NCI-H1694 treated with DMSO at 0.1 percent for 48 hours (cell line): ENCODE measurements around the gene BRF1.
A peak's percentile ranks its signal among the peaks of the same experiment; 100 is the strongest.
"Not testable (repeated sequence)": the region's sequence is repeated elsewhere in the genome, so short reads cannot be mapped to it uniquely, and the experiment has no call there.

Experiments used
- DNase-seq: peaks from one replicate; lab custom pipeline; 2025; lab: John Stamatoyannopoulos, UW

The BRF1 gene

DNA sequence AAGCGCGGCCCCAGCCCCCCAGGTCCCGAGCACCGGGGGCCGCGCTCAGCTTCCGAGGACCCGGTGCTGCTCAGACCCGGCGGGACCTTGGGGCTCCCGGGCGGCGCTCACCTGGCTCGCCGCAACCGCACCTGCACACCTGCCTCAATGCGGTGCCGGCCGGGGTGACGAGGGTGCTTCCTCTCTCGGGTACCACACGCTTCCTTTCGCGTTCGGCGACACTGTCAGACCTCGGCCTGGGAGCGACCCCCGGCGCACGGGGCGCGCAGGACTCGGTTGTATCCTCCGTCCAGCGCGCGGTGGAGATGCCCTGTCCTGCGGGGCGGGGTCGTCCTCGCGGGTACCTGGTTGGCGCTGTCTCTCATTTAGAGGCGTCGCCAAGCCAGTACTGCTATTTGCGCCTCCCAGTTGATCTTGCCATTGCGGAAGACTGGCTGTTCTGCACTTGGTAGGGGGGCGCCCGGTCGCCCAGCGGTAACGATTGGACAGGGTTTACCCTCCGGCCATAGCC is 14.5 kb upstream of the BRF1 start:
- peak; percentile 32 for DNase-seq

- DNase-seq = peak; percentile 88
Measured at GRCh38 chr14:105314287-105315200, 13.7 kb upstream of the BRF1 start, which contains the start of gene PACS2. Gene PACS2 (plus strand): TSS chr14:105314748. CDS start chr14:105314919, 171 bp downstream.

- peak; percentile 67 for DNase-seq
Measured at GRCh38 chr14:105313381-105314286, 12.8 kb upstream of the BRF1 start.

GRCh38 chr14:105312973-105313372 is 12.2 kb upstream of the BRF1 start:
- DNase-seq = no peak

DNA sequence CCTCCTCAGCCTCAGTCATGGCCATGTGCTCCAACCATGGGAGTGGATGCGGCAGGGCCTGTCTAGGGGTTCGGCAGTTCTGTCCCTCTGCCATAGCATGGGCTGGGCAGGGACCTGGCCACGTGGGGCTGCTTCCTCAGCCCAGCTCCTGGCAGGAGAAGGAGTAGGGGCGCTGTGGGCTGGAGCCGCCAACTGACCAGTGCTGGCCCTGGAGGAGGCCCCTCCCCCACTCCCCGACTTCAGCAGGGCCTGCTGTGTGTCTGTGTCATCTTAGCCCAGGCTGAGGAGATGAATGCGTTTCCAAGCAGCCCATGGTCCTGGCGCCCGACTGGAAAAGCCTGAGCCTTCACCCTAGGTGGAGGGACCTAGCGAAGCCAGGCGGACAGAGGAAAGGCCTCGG is 11.0 kb upstream of the BRF1 start:
- DNase-seq = no peak

GRCh38 chr14:105309371-105309770 is 8.6 kb upstream of the BRF1 start:
- DNase-seq = no peak

- DNase-seq = no peak
Measured at GRCh38 chr14:105307052-105307727, 6.4 kb upstream of the BRF1 start.

GRCh38 chr14:105305791-105306190 is 5.0 kb upstream of the BRF1 start:
- no peak for DNase-seq

DNA sequence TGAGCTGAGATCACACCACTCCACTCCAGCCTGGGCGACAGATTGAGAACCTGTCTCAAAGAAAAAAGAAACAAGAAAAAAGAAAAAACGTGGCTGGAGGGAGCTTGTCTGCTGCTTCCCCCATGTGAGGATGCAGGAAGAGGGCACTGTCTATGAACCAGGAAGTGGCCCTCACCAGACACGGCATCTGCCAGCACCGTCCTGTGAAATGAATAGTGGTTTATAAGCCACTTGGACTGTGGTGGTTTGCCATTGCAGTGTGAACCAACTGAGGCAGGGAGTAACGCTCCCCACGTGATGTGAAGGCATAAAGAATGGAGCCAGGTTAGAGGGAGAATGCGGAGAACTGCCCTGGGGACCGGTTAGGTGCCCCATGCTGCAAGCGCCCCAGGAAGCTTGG is 4.5 kb upstream of the BRF1 start:
- DNase-seq = no peak

GRCh38 chr14:105304565-105304964 is 3.8 kb upstream of the BRF1 start:
- DNase-seq = no peak

GRCh38 chr14:105303949-105304348 is 3.1 kb upstream of the BRF1 start:
- no peak for DNase-seq

DNA sequence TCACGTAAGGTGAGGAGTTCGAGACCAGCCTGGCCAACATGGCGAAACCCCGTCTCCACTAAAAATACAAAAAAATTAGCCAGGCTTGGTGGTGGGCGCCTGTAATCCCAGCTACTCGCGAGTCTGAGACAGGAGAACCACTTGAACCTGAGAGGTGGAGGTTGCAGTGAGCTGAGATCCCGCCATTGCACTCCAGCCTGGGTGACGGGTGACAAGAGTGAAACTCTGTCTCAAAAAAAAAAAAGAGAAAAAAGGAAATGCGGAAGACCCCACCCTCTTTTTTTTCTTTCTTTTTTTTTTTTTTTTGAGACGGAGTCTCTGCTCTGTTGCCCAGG is 1.1 kb upstream of the BRF1 start:
- DNase-seq = not testable (repeated sequence)

DNA sequence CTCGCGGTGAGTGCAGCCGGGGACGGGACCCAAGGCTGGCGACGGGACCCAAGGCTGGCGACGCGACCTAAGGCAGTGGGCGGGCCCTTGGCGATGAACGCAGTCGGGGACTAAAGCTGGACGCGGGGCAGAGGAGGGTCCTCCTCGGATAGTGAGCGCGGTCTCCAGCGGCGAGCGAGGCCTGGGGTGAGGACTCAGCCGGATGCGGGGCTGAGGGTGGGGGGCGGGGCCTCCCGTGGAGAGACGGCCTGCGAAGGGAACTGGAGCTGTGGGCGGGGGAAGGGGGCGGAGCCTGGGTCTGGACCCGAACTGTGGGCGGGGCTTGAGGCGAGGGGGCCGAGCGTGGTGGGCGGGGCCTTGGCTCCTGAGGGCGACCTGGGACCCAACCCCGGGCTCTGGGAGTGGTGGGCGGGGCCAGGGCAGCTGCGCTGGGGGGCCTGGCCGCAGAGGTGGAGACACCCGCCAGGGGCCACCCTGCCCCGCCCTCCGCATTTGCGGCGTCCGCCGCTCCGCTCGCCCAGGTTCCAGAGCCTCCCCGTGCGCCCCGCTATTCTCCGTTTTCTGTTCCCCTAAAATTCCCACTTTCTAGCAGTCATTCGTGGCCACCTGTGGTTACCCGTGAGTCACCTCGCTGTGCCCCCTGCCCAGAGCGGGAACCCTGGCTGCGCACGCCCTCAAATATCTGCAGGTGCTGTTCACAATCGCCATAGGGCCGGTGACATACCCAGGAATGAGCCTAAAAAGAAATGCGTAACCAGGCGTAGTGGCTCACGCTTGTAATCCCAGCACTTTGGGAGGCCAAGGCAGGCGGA is 508 bp upstream of the BRF1 start:
- peak; percentile 97 for DNase-seq

DNA sequence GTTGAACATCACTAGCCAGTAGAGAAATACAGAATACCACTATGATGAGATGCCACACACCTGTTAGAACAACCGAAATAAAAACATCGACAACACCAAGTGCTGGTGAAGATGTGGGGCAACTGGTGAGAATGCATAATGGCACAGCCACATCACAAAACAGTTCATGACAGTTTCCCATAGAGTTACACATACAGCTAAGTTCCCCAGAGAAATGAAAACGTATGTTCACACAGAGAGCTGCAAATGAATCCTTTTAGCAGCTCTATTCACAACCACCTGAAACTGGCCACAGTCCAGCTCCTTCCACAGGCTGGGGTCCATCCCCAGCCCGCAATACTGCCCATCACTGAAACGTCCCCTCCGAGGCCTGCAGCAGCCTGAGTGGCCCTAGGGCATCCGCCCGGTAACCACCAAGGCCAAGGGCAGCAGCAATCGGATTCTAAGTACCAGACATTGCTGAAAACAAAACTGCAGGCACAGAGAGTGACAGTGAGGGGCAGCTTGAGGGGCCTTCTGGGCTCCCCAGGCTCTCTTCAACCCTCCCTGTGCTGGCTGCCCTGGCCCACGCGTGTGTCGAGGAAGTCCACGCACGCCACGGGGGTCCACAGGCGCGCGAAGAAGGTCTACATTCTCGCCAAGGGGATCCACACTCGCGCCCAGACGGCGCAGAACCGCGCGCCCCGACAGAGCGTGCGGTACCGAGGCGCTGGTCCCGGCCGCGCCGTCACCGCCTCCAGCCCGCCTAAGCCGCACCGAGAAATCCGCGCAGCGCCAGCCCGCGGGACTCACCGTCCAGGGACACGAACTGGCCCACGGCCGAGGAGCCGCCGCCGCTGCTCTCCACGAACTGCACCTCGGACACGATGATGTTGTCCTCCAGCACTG is 903 bp downstream of the BRF1 start:
- peak; percentile 29 for DNase-seq

DNA sequence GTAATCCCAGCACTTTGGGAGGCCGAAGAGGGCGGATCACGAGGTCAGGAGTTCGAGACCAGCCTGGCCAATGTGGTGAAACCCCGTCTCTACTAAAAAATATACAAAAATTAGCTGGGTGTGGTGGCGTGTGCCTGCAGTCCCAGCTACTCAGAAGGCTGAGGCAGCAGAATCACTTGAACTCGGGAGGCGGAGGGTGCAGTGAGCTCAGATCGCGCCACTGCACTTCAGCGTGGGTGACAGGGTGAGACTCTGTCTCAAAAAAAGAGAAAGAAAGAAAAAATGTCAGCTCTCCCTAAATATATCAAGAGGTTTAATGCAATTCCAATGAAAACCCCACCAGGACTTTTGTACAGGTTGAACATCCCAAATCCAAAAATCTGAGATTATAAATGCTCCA is 3.5 kb downstream of the BRF1 start:
- DNase-seq = not testable (repeated sequence)

DNA sequence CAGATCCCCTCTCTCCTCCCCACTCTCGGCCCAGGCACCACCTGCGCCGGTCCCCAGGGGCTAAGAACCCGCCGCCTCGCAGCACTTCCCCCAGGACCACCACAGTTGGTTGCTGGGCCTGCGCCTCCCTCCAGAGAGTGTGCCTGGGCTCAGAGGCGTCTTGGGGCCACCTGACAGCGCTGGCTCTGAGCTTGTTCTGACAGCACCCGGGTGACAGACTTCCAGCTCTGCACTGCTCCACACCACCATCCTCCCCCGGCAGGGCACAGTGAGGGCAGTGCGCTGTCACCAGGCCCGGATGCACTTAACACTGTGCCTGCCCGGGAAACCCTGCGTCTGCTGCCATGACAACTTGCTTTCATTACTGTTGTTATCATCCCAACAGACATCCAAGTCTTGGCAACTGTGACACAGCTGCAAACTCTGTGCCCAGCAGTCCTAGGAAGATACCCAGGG is 6.6 kb downstream of the BRF1 start:
- DNase-seq = peak; percentile 58

DNA sequence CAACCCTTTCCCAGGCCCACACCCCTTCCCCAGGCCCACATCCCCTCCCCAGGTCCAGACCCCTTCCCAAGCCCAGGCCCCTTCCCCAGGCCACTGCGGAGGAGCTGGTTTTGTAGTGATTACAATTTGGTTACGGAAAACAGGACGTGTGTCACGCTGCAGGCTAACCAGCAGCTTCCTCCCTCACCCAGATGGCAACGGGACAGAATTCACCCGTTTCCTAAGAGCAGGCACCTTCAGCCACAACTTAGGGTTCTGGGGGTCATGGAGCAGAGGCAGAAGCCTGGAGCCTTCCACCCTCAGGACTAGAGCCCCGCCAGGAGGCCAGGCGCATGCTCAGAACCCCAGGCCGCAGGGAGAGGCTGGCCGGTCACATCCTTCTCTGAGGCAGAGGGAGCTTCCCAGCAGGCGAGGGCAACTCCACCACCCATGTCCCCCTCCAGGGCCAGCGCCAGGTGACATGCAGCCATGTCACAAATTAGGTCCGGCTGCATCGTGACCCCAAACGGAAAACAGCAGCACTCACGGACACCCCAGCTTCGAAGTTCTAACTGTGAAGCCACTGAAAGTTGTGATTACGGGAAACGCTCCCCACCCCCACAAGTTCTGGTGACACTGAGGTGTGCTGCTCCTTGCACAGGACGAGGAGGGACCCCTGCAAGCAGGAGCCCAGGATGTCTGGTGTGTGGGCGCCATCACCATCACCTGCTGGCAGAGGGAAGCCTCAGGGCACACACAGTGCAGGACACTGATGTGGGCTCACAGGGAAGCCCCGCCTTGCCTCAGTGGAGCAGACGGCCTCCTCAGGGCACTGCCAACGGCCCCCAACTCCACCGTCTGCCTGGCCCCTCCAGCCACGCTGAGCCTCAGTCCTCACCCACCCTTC is 7.7 kb downstream of the BRF1 start:
- DNase-seq = no peak

GRCh38 chr14:105290621-105291346 is 10.0 kb downstream of the BRF1 start:
- DNase-seq = no peak
